GM12873 (cell line): ENCODE data around the gene ARF3.

Experiments
- TF ChIP-seq, protein P1 (sequence below): IDR thresholded peaks from 2 replicates; pipeline ENCODE4 v1.5.1; 2012; ENCODE audit warnings: low read depth, mild to moderate bottlenecking, moderate library complexity, low read length, control low read depth; ENCODE audit not compliant: insufficient read depth; ENCODE audit errors: missing control alignments

ARF3 gene

DNA sequence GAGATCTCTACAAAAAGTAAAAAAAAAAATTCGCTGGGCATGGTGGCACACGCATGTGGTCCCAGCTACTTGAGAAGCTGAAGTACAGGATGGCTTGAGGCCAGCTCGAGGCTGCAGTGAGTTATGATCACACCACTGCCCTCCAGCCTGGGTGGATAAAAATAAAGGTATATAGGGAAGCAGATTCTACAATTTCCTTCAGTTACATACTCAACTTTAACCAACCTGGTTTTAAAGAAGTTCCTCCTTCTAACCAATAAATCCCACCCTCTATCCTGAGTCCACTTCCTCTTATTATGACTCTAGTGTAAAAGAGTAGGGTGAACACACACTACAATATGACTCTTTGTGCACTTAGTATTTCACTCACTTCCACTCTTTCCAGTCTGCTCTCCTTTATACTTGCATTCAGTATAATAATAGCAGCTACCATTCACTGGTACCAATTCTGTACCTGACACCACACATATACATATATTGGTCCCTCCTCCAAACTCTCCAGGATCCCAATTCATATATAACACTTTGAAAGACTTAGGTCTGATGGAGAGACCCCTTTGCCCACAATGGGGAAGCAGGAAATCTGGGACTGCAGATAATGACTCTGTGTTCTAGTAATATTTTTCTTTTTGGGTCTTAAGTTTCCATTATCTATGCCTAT, 2.3 kb downstream of the ARF3 start:
- TF ChIP-seq, protein P1, sequence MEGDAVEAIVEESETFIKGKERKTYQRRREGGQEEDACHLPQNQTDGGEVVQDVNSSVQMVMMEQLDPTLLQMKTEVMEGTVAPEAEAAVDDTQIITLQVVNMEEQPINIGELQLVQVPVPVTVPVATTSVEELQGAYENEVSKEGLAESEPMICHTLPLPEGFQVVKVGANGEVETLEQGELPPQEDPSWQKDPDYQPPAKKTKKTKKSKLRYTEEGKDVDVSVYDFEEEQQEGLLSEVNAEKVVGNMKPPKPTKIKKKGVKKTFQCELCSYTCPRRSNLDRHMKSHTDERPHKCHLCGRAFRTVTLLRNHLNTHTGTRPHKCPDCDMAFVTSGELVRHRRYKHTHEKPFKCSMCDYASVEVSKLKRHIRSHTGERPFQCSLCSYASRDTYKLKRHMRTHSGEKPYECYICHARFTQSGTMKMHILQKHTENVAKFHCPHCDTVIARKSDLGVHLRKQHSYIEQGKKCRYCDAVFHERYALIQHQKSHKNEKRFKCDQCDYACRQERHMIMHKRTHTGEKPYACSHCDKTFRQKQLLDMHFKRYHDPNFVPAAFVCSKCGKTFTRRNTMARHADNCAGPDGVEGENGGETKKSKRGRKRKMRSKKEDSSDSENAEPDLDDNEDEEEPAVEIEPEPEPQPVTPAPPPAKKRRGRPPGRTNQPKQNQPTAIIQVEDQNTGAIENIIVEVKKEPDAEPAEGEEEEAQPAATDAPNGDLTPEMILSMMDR, result no peak

DNA sequence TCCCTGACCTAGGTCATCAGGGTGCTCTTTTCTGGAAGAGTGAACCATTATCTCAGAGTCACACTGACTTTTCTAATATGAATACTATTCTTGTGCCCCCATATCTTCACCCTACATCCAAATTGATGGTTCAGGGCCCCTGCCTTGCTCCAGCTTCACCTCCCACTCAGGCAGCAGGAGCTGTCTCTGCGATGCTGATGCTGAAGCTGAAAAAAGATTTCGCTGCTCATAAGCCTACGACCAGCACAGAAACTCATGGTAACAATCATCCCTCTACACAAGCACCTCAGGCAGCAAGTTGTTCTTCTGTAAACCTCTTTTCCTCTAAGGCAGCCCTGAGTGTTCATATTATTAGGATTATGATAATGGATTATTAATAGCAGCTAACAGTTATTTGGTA, 3.2 kb downstream of the ARF3 start:
- TF ChIP-seq, protein P1, result no peak

DNA sequence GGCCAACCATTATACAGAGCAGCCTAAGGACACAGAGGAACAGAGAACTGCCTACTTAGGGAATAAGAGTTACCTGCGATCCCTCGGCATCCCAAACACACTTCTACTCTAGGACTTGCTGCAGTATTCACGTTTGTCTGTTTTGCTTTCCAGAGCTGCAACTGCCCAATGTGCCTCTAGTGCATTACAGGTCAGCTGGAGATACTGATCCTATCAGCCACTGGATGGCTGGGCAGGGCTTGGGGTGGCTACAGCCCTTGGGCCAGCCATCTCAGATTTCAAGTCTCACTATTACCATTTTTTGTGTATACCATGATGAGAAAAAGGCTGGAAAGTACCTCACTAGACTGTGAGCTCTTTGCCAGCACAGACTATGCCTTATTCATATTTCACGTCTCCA, 4.6 kb downstream of the ARF3 start:
- TF ChIP-seq, protein P1, result no peak

DNA sequence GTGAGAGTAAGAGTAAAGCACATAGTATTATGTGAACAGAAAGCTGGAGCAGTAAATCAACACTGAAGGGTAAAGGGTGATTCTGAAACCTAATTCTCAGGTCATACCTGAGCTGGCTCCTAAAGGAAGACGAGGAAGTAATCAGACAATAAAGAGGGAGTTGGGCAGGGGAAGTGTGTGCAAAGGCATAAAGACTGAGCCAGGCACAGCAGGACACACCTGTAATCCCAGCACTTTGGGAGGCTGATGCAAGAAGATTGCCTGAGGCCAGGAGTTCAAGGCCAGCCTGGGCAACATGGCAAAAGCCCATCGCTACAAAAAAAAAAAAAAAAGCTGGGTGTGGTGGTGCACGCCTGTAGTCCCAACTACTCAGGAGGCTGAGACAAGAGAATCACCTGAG, 9.6 kb downstream of the ARF3 start:
- TF ChIP-seq, protein P1, result no peak

- TF ChIP-seq, protein P1, result no peak
Measured at GRCh38 chr12:48946943-48947342, 10.3 kb downstream of the ARF3 start.

DNA sequence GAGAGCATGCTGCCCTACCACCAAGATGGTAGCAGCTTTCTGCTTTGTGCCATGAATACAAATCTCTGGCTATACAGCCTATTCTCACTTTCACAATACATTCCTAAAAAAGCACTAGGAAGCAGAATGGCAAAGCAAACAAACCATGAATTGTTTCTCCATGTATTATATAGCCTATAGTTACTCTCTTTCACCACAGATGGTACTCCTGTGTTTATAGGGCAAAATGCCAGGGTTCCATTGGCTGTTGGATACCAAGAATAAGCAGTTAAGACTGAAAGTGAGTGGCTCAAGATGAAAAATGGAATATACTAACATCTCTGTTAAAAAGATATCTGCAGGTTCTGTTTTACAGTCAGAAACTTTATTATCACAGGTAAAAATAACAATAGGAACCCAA, 11.1 kb downstream of the ARF3 start:
- TF ChIP-seq, protein P1, result no peak

DNA sequence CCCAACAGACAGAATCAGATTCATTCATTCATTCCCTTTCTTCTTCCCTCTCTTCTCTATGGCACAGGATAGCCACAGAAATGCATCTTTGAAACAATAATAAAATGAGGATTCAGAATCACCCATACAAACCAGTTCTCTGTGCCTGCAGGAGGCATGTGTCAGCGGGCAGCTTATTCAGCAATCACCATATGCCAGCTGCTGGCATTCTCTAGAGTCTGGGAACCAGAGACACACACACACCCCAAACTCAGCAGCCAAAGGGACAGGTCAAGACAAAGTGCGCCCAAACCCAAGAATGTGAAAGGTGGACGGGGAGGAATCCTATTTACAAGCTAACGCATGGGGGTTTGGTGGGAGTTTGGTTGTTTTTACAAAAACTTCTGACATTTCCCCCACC, 14.1 kb downstream of the ARF3 start:
- TF ChIP-seq, protein P1, result no peak
